ENCODE results near the gene KLHL41.

DNA sequence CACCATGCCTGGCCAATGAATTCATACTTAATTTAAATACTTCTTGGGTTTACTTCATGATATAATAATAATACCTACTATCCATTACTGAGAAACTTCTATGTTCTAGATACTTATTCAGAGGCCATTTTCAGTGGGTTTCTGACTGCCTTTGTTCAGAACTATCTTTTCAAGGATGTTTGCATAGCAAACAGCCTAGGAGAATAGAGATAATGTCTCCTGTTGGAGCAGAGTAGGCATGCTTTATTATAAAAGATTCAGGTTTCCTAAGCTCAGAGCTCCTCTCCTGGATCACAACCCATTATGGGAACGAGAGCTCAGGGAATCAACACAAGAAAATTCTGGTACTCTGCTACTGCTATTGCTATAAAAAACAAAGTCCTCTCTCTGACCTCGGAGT, 53.0 kb downstream of the KLHL41 start:
- TF ChIP-seq POLR2A (IDR thresholded peaks at IDR 0.05; ENCODE audit: low read length) (no peak), GATA1 (IDR thresholded peaks at IDR 0.05; ENCODE audit: low read depth, low read length) (no peak)

Data from erythroblast (primary cell).